GM23248 (cell line): Measurements from ENCODE around the gene RASSF8. TPM values are rescaled to one million over a fixed set of nuclear protein-coding genes. Genes with fewer than 3 reads are reported as not detected.

Experiments used
- DNase-seq: peaks from one replicate; pipeline ENCODE4 v3.0.0-alpha.2; 2015
- H2AFZ ChIP-seq: fragments of 200-600 bp; sonication (generic); 2 replicates; pipeline ENCODE4 v1.6.1; 2016; ENCODE audit warnings: antibody characterized with exemption
- H3F3A ChIP-seq: fragments of 200-600 bp; sonication (generic); 2 replicates; pipeline ENCODE4 v1.6.1; 2016; ENCODE audit warnings: mild to moderate bottlenecking, antibody characterized with exemption, mixed run types; ENCODE audit not compliant: insufficient read depth
- H3K27ac ChIP-seq: fragments of 200-600 bp; sonication (generic); 2 replicates; pipeline ENCODE4 v1.5.1; 2016; ENCODE audit warnings: mild to moderate bottlenecking
- H3K27me3 ChIP-seq: fragments of 200-600 bp; sonication (generic); replicated peaks from 2 replicates; pipeline ENCODE4 v1.6.1; 2016; ENCODE audit warnings: mild to moderate bottlenecking; ENCODE audit not compliant: insufficient read depth
- H3K36me3 ChIP-seq: fragments of 200-600 bp; sonication (generic); 2 replicates; pipeline ENCODE4 v1.6.1; 2016; ENCODE audit warnings: low read depth, mild to moderate bottlenecking
- H3K4me1 ChIP-seq: fragments of 200-600 bp; sonication (generic); 2 replicates; pipeline ENCODE4 v1.6.1; 2016; ENCODE audit warnings: mild to moderate bottlenecking; ENCODE audit not compliant: insufficient read depth
- H3K4me2 ChIP-seq: fragments of 200-600 bp; sonication (generic); one replicate; pipeline ENCODE4 v1.6.1; 2016; ENCODE audit warnings: mild to moderate bottlenecking; ENCODE audit not compliant: unreplicated experiment
- H3K4me3 ChIP-seq: fragments of 200-600 bp; sonication (generic); 2 replicates; pipeline ENCODE4 v1.5.1; 2016; ENCODE audit warnings: mild to moderate bottlenecking
- H3K79me2 ChIP-seq: fragments of 200-600 bp; sonication (generic); 2 replicates; pipeline ENCODE4 v1.6.1; 2016; ENCODE audit warnings: mild to moderate bottlenecking; ENCODE audit not compliant: insufficient read depth
- H3K9ac ChIP-seq: fragments of 200-600 bp; sonication (generic); 2 replicates; pipeline ENCODE4 v1.6.1; 2016; ENCODE audit warnings: mild to moderate bottlenecking
- H3K9me2 ChIP-seq: fragments of 200-600 bp; sonication (generic); 2 replicates; pipeline ENCODE4 v1.6.1; 2016; ENCODE audit warnings: mixed run types, mild to moderate bottlenecking, moderate library complexity; ENCODE audit not compliant: insufficient read depth
- H3K9me3 ChIP-seq: fragments of 200-600 bp; sonication (generic); one replicate; pipeline ENCODE4 v1.6.1; 2017; ENCODE audit warnings: low read depth
- H4K20me1 ChIP-seq: fragments of 200-600 bp; sonication (generic); 2 replicates; pipeline ENCODE4 v1.6.0; 2016; ENCODE audit not compliant: insufficient read depth
- EZH2 ChIP-seq: fragments of 200-600 bp; sonication (generic); IDR thresholded peaks from 2 replicates; pipeline ENCODE4 v1.6.1; 2018; ENCODE audit warnings: antibody characterized with exemption, mild to moderate bottlenecking; ENCODE audit not compliant: insufficient read depth, poor library complexity, severe bottlenecking
- EZH2phosphoT487 ChIP-seq: fragments of 200-600 bp; sonication (generic); IDR thresholded peaks from 2 replicates; pipeline ENCODE4 v1.6.1; 2018; ENCODE audit warnings: antibody characterized with exemption, moderate library complexity, mild to moderate bottlenecking, low read depth; ENCODE audit not compliant: insufficient read depth
- WGBS, 2 experiments: methylation state at CpG; one replicate each; pipeline ENCODE4 v1.1.6; 2015 to 2017; ENCODE audit warnings: low lambda C conversion rate in 2 of 2, low coverage in 1 of 2; ENCODE audit errors: missing lambda C conversion rate in 2 of 2; 5-methylcytosine and 5-hydroxymethylcytosine counted together
- in situ Hi-C: fragments of 300-500 bp; cut with MboI; formaldehyde crosslinking; loops from 2 replicates; pipeline ENCODE4 v1.15.0; 2020
- polyA plus RNA-seq: library from polyadenylated mRNA; unstranded; fragments of >200 nt; fragmentation: Nextera tagmentation; extraction: Ambion mirVana; gene quantifications from 2 replicates; pipeline ENCODE4 v1.2.1, GENCODE V29; 2016
- total RNA-seq: library from RNA; depleted of rRNA; stranded (reverse); fragments of >200 nt; shearing (Covaris generic); gene quantifications from 2 replicates; pipeline ENCODE4 v1.2.3, GENCODE V29; 2014

RASSF8 gene
- total and polyA plus RNA-seq, 2 experiments from 2014 or later = 11.2 to 80.1 TPM

- Histone ChIP-seq H3K79me2 (peaks cover 98% of the 10 kb centered on the region), H3K9me2 (no peaks in the 10 kb centered on the region), H3K27me3 (no peaks in the 10 kb centered on the region), H3K9ac (peak overlapping the region; percentile 57), H3F3A (peaks cover 71% of the 10 kb centered on the region), H3K4me2 (peak overlapping the region; percentile 59), H3K4me3 (no peak overlapping the region), H3K27ac (peak overlapping the region; percentile 46), H3K4me1 (peaks cover 79% of the 10 kb centered on the region), H4K20me1 (no peaks in the 10 kb centered on the region), H3K36me3 (no peaks in the 10 kb centered on the region), H3K9me3 (no peaks in the 10 kb centered on the region), H2AFZ (no peak overlapping the region)
- 31 to 37% methylated on average over 3 of the region's 3 CpGs for WGBS, 2 experiments
- DNase-seq = peak; percentile 51
- in situ Hi-C loops = no loop called here
- TF ChIP-seq EZH2 (no peak), EZH2phosphoT487 (no peak)
Measured at GRCh38 chr12:26030371-26030770, 71.9 kb downstream of the RASSF8 start.

- no peak for DNase-seq
- Histone ChIP-seq H3K4me1 (peaks cover 79% of the 10 kb centered on the region), H3K4me2 (no peak overlapping the region), H3K79me2 (peaks cover 97% of the 10 kb centered on the region), H3F3A (peaks cover 71% of the 10 kb centered on the region), H3K9ac (no peak overlapping the region), H3K9me3 (no peaks in the 10 kb centered on the region), H3K9me2 (no peaks in the 10 kb centered on the region), H3K27ac (peak overlapping the region; percentile 57; the same call in 1 of the 2 replicates), H2AFZ (no peak overlapping the region), H3K27me3 (no peaks in the 10 kb centered on the region), H3K36me3 (no peaks in the 10 kb centered on the region; the same call in 1 of the 2 replicates), H4K20me1 (no peaks in the 10 kb centered on the region), H3K4me3 (no peak overlapping the region)
- WGBS, 2 experiments = 97 to 99% methylated on average over 2 of the region's 2 CpGs
- in situ Hi-C loops = no loop called here
- TF ChIP-seq EZH2 (no peak), EZH2phosphoT487 (no peak)
Measured at GRCh38 chr12:26031318-26031717, 72.8 kb downstream of the RASSF8 start.

- Histone ChIP-seq H3K4me1 (peaks cover 79% of the 10 kb centered on the region), H3K9me3 (no peaks in the 10 kb centered on the region), H3K4me3 (no peak overlapping the region), H3K27ac (peak overlapping the region; percentile 57), H3K36me3 (no peaks in the 10 kb centered on the region; the same call in 1 of the 2 replicates), H3K27me3 (no peaks in the 10 kb centered on the region), H3K79me2 (peaks cover 97% of the 10 kb centered on the region), H4K20me1 (no peaks in the 10 kb centered on the region), H3K9me2 (no peaks in the 10 kb centered on the region), H3K4me2 (no peak overlapping the region), H3K9ac (peak overlapping the region; percentile 16; the same call in 1 of the 2 replicates), H2AFZ (no peak overlapping the region), H3F3A (peaks cover 66% of the 10 kb centered on the region)
- no peak for DNase-seq
- in situ Hi-C loops = no loop called here
- TF ChIP-seq EZH2phosphoT487 = no peak
- no peak for TF ChIP-seq EZH2
Measured at GRCh38 chr12:26031827-26032226, 73.3 kb downstream of the RASSF8 start.

GRCh38 chr12:26032290-26032689 lies 73.8 kb downstream of the RASSF8 start:
- H3K79me2 ChIP-seq = peaks cover 97% of the 10 kb centered on the region
- H3F3A ChIP-seq = peaks cover 62% of the 10 kb centered on the region
- peak; percentile 51 for DNase-seq
- WGBS, 2 experiments = 82 to 90% methylated on average over 1 of the region's 1 CpG
- no peaks in the 10 kb centered on the region for H3K9me3 ChIP-seq
- H3K27me3 ChIP-seq = no peaks in the 10 kb centered on the region
- H3K4me2 ChIP-seq = peak overlapping the region; percentile 5
- no peaks in the 10 kb centered on the region for H3K9me2 ChIP-seq
- no peak overlapping the region for H2AFZ ChIP-seq
- H3K9ac ChIP-seq = peak overlapping the region; percentile 16
- in situ Hi-C loops = no loop called here
- TF ChIP-seq EZH2phosphoT487 = no peak
- no peak overlapping the region for H3K4me3 ChIP-seq
- peaks cover 76% of the 10 kb centered on the region for H3K4me1 ChIP-seq
- H3K27ac ChIP-seq = peak overlapping the region; percentile 57
- no peaks in the 10 kb centered on the region for H4K20me1 ChIP-seq
- H3K36me3 ChIP-seq = no peaks in the 10 kb centered on the region; the same call in 1 of the 2 replicates
